HepG2 (cell line): ENCODE data around the gene FFAR1. TPM values are rescaled to one million over a fixed set of nuclear protein-coding genes. Genes with fewer than 3 reads are reported as not detected.

Experiments
- AGO1 ChIP-seq: fragments of 200-400 bp; formaldehyde crosslinking; IDR thresholded peaks from 2 replicates; pipeline ENCODE4 v1.6.1; 2017; ENCODE audit warnings: mild to moderate bottlenecking, low read depth, low read length, moderate library complexity; ENCODE audit not compliant: poor library complexity, severe bottlenecking
- CCAR2 ChIP-seq: fragments of 200-400 bp; formaldehyde crosslinking; optimal IDR thresholded peaks from 2 replicates; pipeline ENCODE3; 2018; ENCODE audit warnings: low read depth, mild to moderate bottlenecking, low read length, moderate library complexity
- FOXK2 ChIP-seq: fragments of 450-650 bp; IDR thresholded peaks from 2 replicates; pipeline ENCODE4 v1.6.1; 2016
- MAFK ChIP-seq, 2 experiments: IDR thresholded peaks in 1 of 2; conservative IDR thresholded peaks in 1 of 2; 2 replicates each; pipeline ENCODE4 v1.6.1; 2011; ENCODE audit warnings: improper control_type of control experiment in 2 of 2, low read length in 2 of 2
- MEIS2 ChIP-seq: sonication (generic); formaldehyde crosslinking; IDR thresholded peaks from 2 replicates; pipeline ENCODE4 v1.9.0; 2021; ENCODE audit warnings: mild to moderate bottlenecking, missing genetic modification reagents
- MTA3 ChIP-seq: sonication (generic); formaldehyde crosslinking; IDR thresholded peaks from 2 replicates; pipeline ENCODE4 v1.4.0; 2020; ENCODE audit warnings: missing genetic modification reagents
- NFE2 ChIP-seq: sonication (generic); formaldehyde crosslinking; IDR thresholded peaks from 2 replicates; pipeline ENCODE4 v1.4.0; 2020; ENCODE audit warnings: missing genetic modification reagents
- NFE2L1 ChIP-seq: sonication (generic); formaldehyde crosslinking; IDR thresholded peaks from 2 replicates; pipeline ENCODE4 v1.4.0; 2020; ENCODE audit warnings: missing genetic modification reagents, mild to moderate bottlenecking, borderline replicate concordance
- NFKBIZ ChIP-seq: IDR thresholded peaks from 2 replicates; pipeline ENCODE4 v1.6.1; 2018; ENCODE audit warnings: missing genetic modification reagents, missing compliant biosample characterization
- NFYC ChIP-seq: IDR thresholded peaks from 2 replicates; pipeline ENCODE4 v1.6.1; 2016; ENCODE audit warnings: missing genetic modification reagents, missing compliant biosample characterization
- NRL ChIP-seq: sonication (generic); formaldehyde crosslinking; IDR thresholded peaks from 2 replicates; pipeline ENCODE4 v1.5.0; 2020; ENCODE audit warnings: missing genetic modification reagents, mild to moderate bottlenecking, moderate library complexity, borderline replicate concordance
- PHF21A ChIP-seq: sonication (generic); formaldehyde crosslinking; IDR thresholded peaks from 2 replicates; pipeline ENCODE4 v1.5.0; 2020; ENCODE audit warnings: mild to moderate bottlenecking, missing genetic modification reagents
- PPARG ChIP-seq: conservative IDR thresholded peaks from 2 replicates; pipeline ENCODE4 v1.6.1; 2016; ENCODE audit warnings: missing biosample characterization, missing genetic modification reagents
- PRDM4 ChIP-seq: sonication (generic); formaldehyde crosslinking; IDR thresholded peaks from 2 replicates; pipeline ENCODE4 v1.9.0; 2021; ENCODE audit warnings: missing genetic modification reagents, borderline replicate concordance
- SIN3A ChIP-seq: IDR thresholded peaks from 2 replicates; pipeline ENCODE4 v1.6.1; 2011; ENCODE audit warnings: low read depth, mild to moderate bottlenecking, control low read depth, low read length, borderline replicate concordance
- SNRNP70 ChIP-seq: fragments of 200-400 bp; formaldehyde crosslinking; IDR thresholded peaks from 2 replicates; pipeline ENCODE4 v1.6.1; 2017; ENCODE audit warnings: mild to moderate bottlenecking, low read depth, low read length, moderate library complexity
- SP4 ChIP-seq: sonication (generic); formaldehyde crosslinking; IDR thresholded peaks from 2 replicates; pipeline ENCODE4 v1.8.1; 2023; ENCODE audit warnings: mild to moderate bottlenecking, missing genetic modification reagents
- WIZ ChIP-seq: sonication (generic); formaldehyde crosslinking; IDR thresholded peaks from 2 replicates; pipeline ENCODE4 v1.5.1; 2020; ENCODE audit warnings: mild to moderate bottlenecking, missing genetic modification reagents
- ZBTB38 ChIP-seq: sonication (generic); formaldehyde crosslinking; IDR thresholded peaks from 2 replicates; pipeline ENCODE4 v1.5.1; 2020; ENCODE audit warnings: mild to moderate bottlenecking, missing genetic modification reagents
- ZNF10 ChIP-seq: sonication (generic); formaldehyde crosslinking; IDR thresholded peaks from 2 replicates; pipeline ENCODE4 v1.4.0; 2020; ENCODE audit warnings: mild to moderate bottlenecking, low read depth, missing genetic modification reagents, borderline replicate concordance
- ZNF160 ChIP-seq: sonication (generic); formaldehyde crosslinking; IDR thresholded peaks from 2 replicates; pipeline ENCODE4 v1.8.0; 2022; ENCODE audit warnings: mild to moderate bottlenecking, inconsistent platforms, missing genetic modification reagents
- ZNF451 ChIP-seq: sonication (generic); formaldehyde crosslinking; IDR thresholded peaks from 2 replicates; pipeline ENCODE4 v1.5.0; 2020; ENCODE audit warnings: mild to moderate bottlenecking, missing genetic modification reagents
- polyA plus RNA-seq, 8 experiments: library from polyadenylated mRNA; depleted of rRNA in 3 of 8; stranded (reverse) in 7 of 8; unstranded in 1 of 8; fragments of >200 nt; fragmentation: Illumina TruSeq in 4 of 8; extraction: Trizol in 4 of 8; gene quantifications; 2 replicates each; pipeline versions ENCODE4 v1.2.1 to v1.2.3, GENCODE V29; 2011 to 2016; ENCODE audit warnings: low read depth in 4 of 8, missing spikeins in 1 of 8, mixed read lengths in 1 of 8; ENCODE audit not compliant: insufficient read depth in 1 of 8
- total RNA-seq, 5 experiments: library from RNA; depleted of rRNA; stranded (reverse); fragments of >200 nt; fragmentation: Illumina TruSeq; extraction: Trizol; gene quantifications; 2 replicates each; pipeline ENCODE4 v1.2.3, GENCODE V29; 2016; ENCODE audit warnings: low read depth in 1 of 5
- TF ChIP-seq, protein P1 (sequence below): sonication (generic); formaldehyde crosslinking; IDR thresholded peaks from 2 replicates; pipeline ENCODE4 v1.9.0; 2021; ENCODE audit warnings: missing genetic modification reagents, borderline replicate concordance
- TF ChIP-seq, protein P2 (sequence below): sonication (generic); formaldehyde crosslinking; IDR thresholded peaks from 2 replicates; pipeline ENCODE4 v1.4.0; 2020; ENCODE audit warnings: missing genetic modification reagents, borderline replicate concordance

The FFAR1 gene
- total and polyA plus RNA-seq, 2 of the 13 experiments (the other 11 are each of a cell fraction or from before 2014, with no cell fraction given) = not detected

DNA sequence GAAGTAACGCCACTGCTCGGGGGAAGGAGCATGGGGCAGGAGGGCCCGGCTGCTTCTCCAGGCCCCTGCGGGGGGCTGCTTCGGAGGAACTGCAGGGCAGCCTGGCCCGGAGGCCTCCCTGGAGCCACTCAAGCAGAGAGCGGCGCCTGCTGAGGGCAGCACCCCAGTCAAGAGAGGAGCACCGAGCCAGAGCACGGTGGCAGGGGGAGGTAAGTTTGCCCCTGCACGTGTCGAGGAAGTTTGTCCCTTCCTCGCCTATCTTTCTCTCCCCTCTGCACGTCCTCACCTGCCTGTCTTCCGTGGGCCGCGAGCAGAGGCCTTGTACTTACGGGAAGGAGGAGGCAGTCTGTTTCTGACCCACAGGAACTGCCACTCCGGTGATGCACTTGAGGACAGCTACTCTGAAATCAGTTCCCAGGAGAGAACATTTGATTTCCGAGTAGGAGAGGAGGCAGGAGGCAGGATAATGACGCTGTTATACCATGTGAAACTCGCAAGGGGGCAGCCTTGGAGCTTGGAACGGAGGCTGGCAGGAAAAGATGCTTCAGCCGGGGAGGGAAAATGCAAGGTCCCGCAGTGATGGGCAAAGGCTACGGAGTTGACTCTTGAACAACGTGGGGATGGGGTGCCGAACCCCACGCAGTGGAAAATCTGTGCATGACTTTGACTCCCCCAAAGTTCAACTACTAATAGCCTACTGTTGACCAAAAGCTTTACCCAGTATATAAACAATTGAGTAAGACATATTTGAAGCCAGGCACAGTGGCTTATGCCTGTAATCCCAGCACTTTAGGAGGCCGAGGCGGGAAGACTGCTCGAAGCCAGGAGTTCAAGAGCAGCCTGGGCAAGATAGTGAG, 5.0 kb downstream of the FFAR1 start (continued):
- TF ChIP-seq, protein P1, sequence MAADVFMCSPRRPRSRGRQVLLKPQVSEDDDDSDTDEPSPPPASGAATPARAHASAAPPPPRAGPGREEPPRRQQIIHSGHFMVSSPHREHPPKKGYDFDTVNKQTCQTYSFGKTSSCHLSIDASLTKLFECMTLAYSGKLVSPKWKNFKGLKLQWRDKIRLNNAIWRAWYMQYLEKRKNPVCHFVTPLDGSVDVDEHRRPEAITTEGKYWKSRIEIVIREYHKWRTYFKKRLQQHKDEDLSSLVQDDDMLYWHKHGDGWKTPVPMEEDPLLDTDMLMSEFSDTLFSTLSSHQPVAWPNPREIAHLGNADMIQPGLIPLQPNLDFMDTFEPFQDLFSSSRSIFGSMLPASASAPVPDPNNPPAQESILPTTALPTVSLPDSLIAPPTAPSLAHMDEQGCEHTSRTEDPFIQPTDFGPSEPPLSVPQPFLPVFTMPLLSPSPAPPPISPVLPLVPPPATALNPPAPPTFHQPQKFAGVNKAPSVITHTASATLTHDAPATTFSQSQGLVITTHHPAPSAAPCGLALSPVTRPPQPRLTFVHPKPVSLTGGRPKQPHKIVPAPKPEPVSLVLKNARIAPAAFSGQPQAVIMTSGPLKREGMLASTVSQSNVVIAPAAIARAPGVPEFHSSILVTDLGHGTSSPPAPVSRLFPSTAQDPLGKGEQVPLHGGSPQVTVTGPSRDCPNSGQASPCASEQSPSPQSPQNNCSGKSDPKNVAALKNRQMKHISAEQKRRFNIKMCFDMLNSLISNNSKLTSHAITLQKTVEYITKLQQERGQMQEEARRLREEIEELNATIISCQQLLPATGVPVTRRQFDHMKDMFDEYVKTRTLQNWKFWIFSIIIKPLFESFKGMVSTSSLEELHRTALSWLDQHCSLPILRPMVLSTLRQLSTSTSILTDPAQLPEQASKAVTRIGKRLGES (CRISPR knock-in tag) = no peak
- no peak for TF ChIP-seq SNRNP70
- no peak for TF ChIP-seq PHF21A
- no peak for TF ChIP-seq FOXK2
- TF ChIP-seq SP4 (CRISPR knock-in tag) = 0 out of 2 replicates have a peak, but pooled peaks have one; percentile 35
- no peak for TF ChIP-seq ZNF451 (CRISPR knock-in tag)
- TF ChIP-seq CCAR2 = no peak
- TF ChIP-seq MEIS2 = no peak
- no peak for TF ChIP-seq NFYC (CRISPR knock-in tag)
- no peak for TF ChIP-seq PPARG (CRISPR knock-in tag)
- peak; percentile 70; the same call in 1 of the 2 replicates for TF ChIP-seq WIZ (CRISPR knock-in tag)
- no peak for TF ChIP-seq ZNF160 (CRISPR knock-in tag)
- no peak for TF ChIP-seq MAFK (conservative IDR thresholded peaks at IDR 0.05 in 1 of 2, IDR thresholded peaks at IDR 0.05 in 1 of 2; ENCODE audit: low read length in 2 of 2)
- TF ChIP-seq, protein P2, sequence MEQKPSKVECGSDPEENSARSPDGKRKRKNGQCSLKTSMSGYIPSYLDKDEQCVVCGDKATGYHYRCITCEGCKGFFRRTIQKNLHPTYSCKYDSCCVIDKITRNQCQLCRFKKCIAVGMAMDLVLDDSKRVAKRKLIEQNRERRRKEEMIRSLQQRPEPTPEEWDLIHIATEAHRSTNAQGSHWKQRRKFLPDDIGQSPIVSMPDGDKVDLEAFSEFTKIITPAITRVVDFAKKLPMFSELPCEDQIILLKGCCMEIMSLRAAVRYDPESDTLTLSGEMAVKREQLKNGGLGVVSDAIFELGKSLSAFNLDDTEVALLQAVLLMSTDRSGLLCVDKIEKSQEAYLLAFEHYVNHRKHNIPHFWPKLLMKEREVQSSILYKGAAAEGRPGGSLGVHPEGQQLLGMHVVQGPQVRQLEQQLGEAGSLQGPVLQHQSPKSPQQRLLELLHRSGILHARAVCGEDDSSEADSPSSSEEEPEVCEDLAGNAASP = no peak
- no peak for TF ChIP-seq NRL (CRISPR knock-in tag)
- TF ChIP-seq NFKBIZ (CRISPR knock-in tag) = no peak
- no peak for TF ChIP-seq NFE2L1
- TF ChIP-seq MTA3 (CRISPR knock-in tag) = no peak
- no peak for TF ChIP-seq SIN3A
- TF ChIP-seq PRDM4 = no peak
- no peak for TF ChIP-seq AGO1
- no peak for TF ChIP-seq NFE2 (CRISPR knock-in tag)
- TF ChIP-seq ZBTB38 (CRISPR knock-in tag) = peak; percentile 39; the same call in 1 of the 2 replicates
- TF ChIP-seq ZNF10 (CRISPR knock-in tag) = no peak
